ENCODE measurements around the gene ICA1. TPM values are rescaled to one million over a fixed set of nuclear protein-coding genes. Genes with fewer than 3 reads are reported as not detected.

ICA1 gene
- total RNA-seq, 1 experiment from 2014 or later, result 28.8 TPM

GRCh38 chr7:8157296-8157695 lies 104.7 kb downstream of the ICA1 start:
- peaks cover 24 to 27% of the 10 kb centered on the region in 2 experiments for H3K4me1 Mint-ChIP-seq
- no peaks in the 10 kb centered on the region for H3K9me3 ChIP-seq (ENCODE audit: control insufficient read depth, low read depth, low read length)
- H3K27me3 ChIP-seq (ENCODE audit: insufficient read depth, low read length), result no peaks in the 10 kb centered on the region

More at GRCh38 chr7:8157296-8157695, 104.7 kb downstream of the ICA1 start:
- Histone ChIP-seq H2AK5ac (ENCODE audit: insufficient read length, low read length) (no peak overlapping the region), H3K79me2 (ENCODE audit: insufficient read depth, low read length) (no peaks in the 10 kb centered on the region; the same call in 1 of the 2 replicates), H2BK20ac (ENCODE audit: low read depth, low read length, poor library complexity, severe bottlenecking) (no peak overlapping the region), H3K23ac (ENCODE audit: insufficient read length, low read depth, low read length) (no peak overlapping the region), H3T11ph (ENCODE audit: low read length) (no peak overlapping the region), H2BK120ac (ENCODE audit: low read depth, low read length, poor library complexity, severe bottlenecking) (no peak overlapping the region), H3K23me2 (ENCODE audit: insufficient read length, low read depth, low read length, poor library complexity, severe bottlenecking) (no peaks in the 10 kb centered on the region), H3K4me1 (ENCODE audit: insufficient read depth, low read length) (peaks cover 6% of the 10 kb centered on the region), H2BK12ac (ENCODE audit: insufficient read length, low read depth, low read length) (no peak overlapping the region), H4K20me1 (ENCODE audit: control insufficient read depth, insufficient read depth, insufficient read length) (no peaks in the 10 kb centered on the region), H4K8ac (replicated peaks; ENCODE audit: insufficient read length, low read depth, low read length) (no peak overlapping the region), H3K79me1 (ENCODE audit: insufficient read depth, low read depth, low read length, poor library complexity, severe bottlenecking) (no peaks in the 10 kb centered on the region), H3K9ac (ENCODE audit: extremely low read depth, insufficient read length, low read length) (no peak overlapping the region), H3K4ac (ENCODE audit: low read depth, low read length) (no peak overlapping the region), H3K27ac (ENCODE audit: insufficient read length, low read depth, low read length) (no peak overlapping the region), H4K5ac (ENCODE audit: insufficient read length, low read depth, low read length) (no peak overlapping the region), H4K91ac (ENCODE audit: insufficient read length, low read depth, low read length) (no peak overlapping the region), H2AFZ (ENCODE audit: low read length) (no peak overlapping the region), H3K4me2 (ENCODE audit: insufficient read depth, insufficient read length, low read length) (no peak overlapping the region), H2BK15ac (ENCODE audit: low read depth, low read length) (no peak overlapping the region), H3K56ac (ENCODE audit: insufficient read length, low read depth, low read length) (no peak overlapping the region), H2BK5ac (ENCODE audit: insufficient read length, low read length) (no peak overlapping the region), H3K14ac (ENCODE audit: insufficient read depth, low read length) (no peak overlapping the region), H3K18ac (ENCODE audit: insufficient read length, low read depth, low read length) (no peak overlapping the region)
- no peak for DNase-seq
- no CpG with 5 or more reads among the region's 1 CpG for WGBS (ENCODE audit: extremely low coverage, insufficient read length, low lambda C conversion rate)
- H3K9me3 Mint-ChIP-seq, result peaks cover 2 to 7% of the 10 kb centered on the region in 2 experiments; a peak in 3 of 5 replicates
- no peak overlapping the region; a peak in 1 of 7 replicates for H3K27ac Mint-ChIP-seq
- H3K27me3 Mint-ChIP-seq (ENCODE audit: low read depth), result no peaks in the 10 kb centered on the region
- H3K36me3 Mint-ChIP-seq (ENCODE audit: insufficient read depth in 1 of 3, low read depth in 3 of 3), result peaks cover 7 to 16% (median 15%) of the 10 kb centered on the region in 3 experiments; a peak in 6 of 7 replicates
- no peak for TF ChIP-seq CTCF (conservative IDR thresholded peaks at IDR 0.05)
- no peak overlapping the region for H3K4me3 Mint-ChIP-seq

Measured in H9 (cell line).